Measurements from ENCODE around the gene SEC16B. TPM values are rescaled to one million over a fixed set of nuclear protein-coding genes. Genes with fewer than 3 reads are reported as not detected.
A peak's percentile ranks its signal among the peaks of the same experiment; 100 is the strongest.

SEC16B gene
- total RNA-seq, 1 experiment from 2014 or later = 0.39 TPM

DNA sequence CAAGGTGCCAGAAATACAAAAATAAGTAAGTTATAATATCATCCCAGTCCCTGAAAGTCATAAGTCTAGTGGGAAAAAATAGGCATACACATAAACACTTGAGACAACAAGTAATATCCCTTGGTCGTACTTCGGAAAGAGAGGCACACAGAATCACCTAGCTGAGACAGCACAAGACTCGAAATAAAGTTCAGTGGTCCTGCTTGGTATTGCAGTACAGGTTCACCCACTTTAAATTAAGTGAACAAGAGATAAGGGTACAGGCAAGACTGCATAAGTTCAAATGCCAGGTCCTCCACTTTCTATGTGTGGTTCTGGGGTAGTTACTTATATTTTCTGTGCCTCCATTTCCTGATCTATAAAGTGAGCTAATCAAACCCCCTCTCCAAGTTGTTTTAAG is 47.6 kb downstream of the SEC16B start:
- intact Hi-C loops (cut with micrococcal nuclease; ENCODE audit: unreplicated experiment) = no loop called here
- no peaks in the 10 kb centered on the region for H3K4me1 ChIP-seq (ENCODE audit: control insufficient read depth, insufficient read depth, low read length)
- in situ Hi-C loops (cut with HindIII; ENCODE audit: low pct_unique_long_range_greater_than_20kb, low sequenced_read_pairs) = no loop called here
- H3K4me3 ChIP-seq (ENCODE audit: low read depth in 2 of 2, low read length in 2 of 2) = no peak overlapping the region
- TF ChIP-seq, protein P1, sequence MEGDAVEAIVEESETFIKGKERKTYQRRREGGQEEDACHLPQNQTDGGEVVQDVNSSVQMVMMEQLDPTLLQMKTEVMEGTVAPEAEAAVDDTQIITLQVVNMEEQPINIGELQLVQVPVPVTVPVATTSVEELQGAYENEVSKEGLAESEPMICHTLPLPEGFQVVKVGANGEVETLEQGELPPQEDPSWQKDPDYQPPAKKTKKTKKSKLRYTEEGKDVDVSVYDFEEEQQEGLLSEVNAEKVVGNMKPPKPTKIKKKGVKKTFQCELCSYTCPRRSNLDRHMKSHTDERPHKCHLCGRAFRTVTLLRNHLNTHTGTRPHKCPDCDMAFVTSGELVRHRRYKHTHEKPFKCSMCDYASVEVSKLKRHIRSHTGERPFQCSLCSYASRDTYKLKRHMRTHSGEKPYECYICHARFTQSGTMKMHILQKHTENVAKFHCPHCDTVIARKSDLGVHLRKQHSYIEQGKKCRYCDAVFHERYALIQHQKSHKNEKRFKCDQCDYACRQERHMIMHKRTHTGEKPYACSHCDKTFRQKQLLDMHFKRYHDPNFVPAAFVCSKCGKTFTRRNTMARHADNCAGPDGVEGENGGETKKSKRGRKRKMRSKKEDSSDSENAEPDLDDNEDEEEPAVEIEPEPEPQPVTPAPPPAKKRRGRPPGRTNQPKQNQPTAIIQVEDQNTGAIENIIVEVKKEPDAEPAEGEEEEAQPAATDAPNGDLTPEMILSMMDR (IDR thresholded peaks at IDR 0.05) = no peak
- TF ChIP-seq, protein P2, sequence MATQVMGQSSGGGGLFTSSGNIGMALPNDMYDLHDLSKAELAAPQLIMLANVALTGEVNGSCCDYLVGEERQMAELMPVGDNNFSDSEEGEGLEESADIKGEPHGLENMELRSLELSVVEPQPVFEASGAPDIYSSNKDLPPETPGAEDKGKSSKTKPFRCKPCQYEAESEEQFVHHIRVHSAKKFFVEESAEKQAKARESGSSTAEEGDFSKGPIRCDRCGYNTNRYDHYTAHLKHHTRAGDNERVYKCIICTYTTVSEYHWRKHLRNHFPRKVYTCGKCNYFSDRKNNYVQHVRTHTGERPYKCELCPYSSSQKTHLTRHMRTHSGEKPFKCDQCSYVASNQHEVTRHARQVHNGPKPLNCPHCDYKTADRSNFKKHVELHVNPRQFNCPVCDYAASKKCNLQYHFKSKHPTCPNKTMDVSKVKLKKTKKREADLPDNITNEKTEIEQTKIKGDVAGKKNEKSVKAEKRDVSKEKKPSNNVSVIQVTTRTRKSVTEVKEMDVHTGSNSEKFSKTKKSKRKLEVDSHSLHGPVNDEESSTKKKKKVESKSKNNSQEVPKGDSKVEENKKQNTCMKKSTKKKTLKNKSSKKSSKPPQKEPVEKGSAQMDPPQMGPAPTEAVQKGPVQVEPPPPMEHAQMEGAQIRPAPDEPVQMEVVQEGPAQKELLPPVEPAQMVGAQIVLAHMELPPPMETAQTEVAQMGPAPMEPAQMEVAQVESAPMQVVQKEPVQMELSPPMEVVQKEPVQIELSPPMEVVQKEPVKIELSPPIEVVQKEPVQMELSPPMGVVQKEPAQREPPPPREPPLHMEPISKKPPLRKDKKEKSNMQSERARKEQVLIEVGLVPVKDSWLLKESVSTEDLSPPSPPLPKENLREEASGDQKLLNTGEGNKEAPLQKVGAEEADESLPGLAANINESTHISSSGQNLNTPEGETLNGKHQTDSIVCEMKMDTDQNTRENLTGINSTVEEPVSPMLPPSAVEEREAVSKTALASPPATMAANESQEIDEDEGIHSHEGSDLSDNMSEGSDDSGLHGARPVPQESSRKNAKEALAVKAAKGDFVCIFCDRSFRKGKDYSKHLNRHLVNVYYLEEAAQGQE (IDR thresholded peaks at IDR 0.05; ENCODE audit: insufficient read depth in 1 of 2, low read depth in 2 of 2, low read length in 1 of 2) = no peak
- TF ChIP-seq POLR2AphosphoS5 (IDR thresholded peaks at IDR 0.05; ENCODE audit: low read depth, low read length) (no peak), SIN3A (IDR thresholded peaks at IDR 0.05; ENCODE audit: borderline replicate concordance, insufficient read depth, low read depth, low read length) (no peak), TCF7L2 (IDR thresholded peaks at IDR 0.05; ENCODE audit: low read depth, low read length) (no peak)
- ChIA-PET POLR2A (no interaction called here), CTCF (no interaction called here)
- ATAC-seq = peak; percentile 68; the same call in 1 of the 2 replicates
- H3K36me3 ChIP-seq (ENCODE audit: control insufficient read depth, insufficient read depth, low read length) = no peaks in the 10 kb centered on the region
- DNase-seq (ENCODE audit: low read depth, low spot score) = no peak
- H3K9me3 ChIP-seq (ENCODE audit: control insufficient read depth, insufficient read depth, low read depth, low read length) = no peaks in the 10 kb centered on the region
- peaks cover 17% of the 10 kb centered on the region for H3K27me3 ChIP-seq (ENCODE audit: control insufficient read depth, insufficient read depth, low read length)
- H3K27ac ChIP-seq (ENCODE audit: low read length) = no peak overlapping the region
- no TSS peak for BruUV-seq (replicated peaks)

DNA sequence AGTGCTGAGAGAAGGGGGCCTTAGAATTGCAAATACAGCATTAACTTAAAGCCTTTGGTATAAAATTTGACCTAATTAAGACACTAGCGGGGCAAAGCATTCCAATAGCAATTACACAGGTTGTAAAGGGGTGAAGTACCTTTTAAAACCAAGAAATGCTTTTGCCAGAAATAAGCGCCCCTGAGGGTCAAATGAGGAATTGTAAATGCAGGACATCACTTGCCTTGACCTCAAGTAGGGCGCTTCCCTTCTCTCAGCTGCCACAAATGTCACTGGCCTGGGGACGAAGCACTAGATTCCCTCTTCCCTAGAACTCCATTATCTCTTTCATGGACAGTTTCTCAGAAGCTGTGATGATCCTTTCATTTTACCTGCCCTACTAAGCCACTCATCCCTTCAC is 48.3 kb downstream of the SEC16B start:
- ATAC-seq = no peak
- CTCF ChIA-PET = no interaction called here
- TF ChIP-seq, protein P2 (IDR thresholded peaks at IDR 0.05; ENCODE audit: insufficient read depth in 1 of 2, low read depth in 2 of 2, low read length in 1 of 2) = no peak
- TF ChIP-seq, protein P1 (IDR thresholded peaks at IDR 0.05) = peak; percentile 9; the same call in 1 of the 2 replicates
- intact Hi-C loops (cut with micrococcal nuclease; ENCODE audit: unreplicated experiment) = no loop called here
- H3K9me3 ChIP-seq (ENCODE audit: control insufficient read depth, insufficient read depth, low read depth, low read length) = no peaks in the 10 kb centered on the region
- no peak overlapping the region for H3K4me3 ChIP-seq (ENCODE audit: low read depth in 2 of 2, low read length in 2 of 2)
- POLR2A ChIA-PET = no interaction called here
- BruUV-seq (replicated peaks) = no TSS peak
- in situ Hi-C loops (cut with HindIII; ENCODE audit: low pct_unique_long_range_greater_than_20kb, low sequenced_read_pairs) = no loop called here
- no peaks in the 10 kb centered on the region for H3K4me1 ChIP-seq (ENCODE audit: control insufficient read depth, insufficient read depth, low read length)
- H3K36me3 ChIP-seq (ENCODE audit: control insufficient read depth, insufficient read depth, low read length) = no peaks in the 10 kb centered on the region
- no peak overlapping the region for H3K27ac ChIP-seq (ENCODE audit: low read length)
- no peak for DNase-seq (ENCODE audit: low read depth, low spot score)
- peaks cover 17% of the 10 kb centered on the region for H3K27me3 ChIP-seq (ENCODE audit: control insufficient read depth, insufficient read depth, low read length)

Data from Panc1 (cell line).